ENCODE data around the gene FAM168B.
"Not testable (repeated sequence)": the region's sequence is repeated elsewhere in the genome, so short reads cannot be mapped to it uniquely, and the experiment has no call there.

Gene FAM168B

DNA sequence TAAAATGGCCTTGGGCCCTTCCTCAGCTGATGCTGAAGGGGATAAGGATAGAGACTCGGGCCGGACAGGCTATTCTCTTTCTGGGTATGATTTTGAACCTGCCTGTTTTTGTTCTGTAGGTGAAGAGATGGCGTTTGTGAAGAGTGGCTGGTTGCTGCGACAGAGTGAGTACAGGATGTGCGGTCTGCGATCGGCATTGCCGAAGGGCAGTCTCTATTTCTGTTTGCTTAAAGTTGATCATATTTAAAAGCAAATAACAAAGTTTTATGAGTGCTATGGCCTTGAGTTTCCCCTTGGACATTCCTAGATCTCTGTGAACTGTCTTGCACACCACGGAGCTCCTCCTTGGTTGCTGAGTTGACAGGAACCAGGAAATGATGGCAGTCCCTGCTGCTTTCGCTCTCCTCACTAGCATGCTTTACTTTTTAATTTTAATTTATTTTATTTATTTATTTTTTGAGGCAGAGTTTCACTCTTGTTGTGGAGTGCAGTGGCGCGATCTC, 27.6 kb upstream of the FAM168B start:
- ChIA-PET CTCF (no interaction called here), POLR2A (no interaction called here)
- DNase-seq (ENCODE audit: extremely low spot score), result no peak
- TF ChIP-seq, protein P1, sequence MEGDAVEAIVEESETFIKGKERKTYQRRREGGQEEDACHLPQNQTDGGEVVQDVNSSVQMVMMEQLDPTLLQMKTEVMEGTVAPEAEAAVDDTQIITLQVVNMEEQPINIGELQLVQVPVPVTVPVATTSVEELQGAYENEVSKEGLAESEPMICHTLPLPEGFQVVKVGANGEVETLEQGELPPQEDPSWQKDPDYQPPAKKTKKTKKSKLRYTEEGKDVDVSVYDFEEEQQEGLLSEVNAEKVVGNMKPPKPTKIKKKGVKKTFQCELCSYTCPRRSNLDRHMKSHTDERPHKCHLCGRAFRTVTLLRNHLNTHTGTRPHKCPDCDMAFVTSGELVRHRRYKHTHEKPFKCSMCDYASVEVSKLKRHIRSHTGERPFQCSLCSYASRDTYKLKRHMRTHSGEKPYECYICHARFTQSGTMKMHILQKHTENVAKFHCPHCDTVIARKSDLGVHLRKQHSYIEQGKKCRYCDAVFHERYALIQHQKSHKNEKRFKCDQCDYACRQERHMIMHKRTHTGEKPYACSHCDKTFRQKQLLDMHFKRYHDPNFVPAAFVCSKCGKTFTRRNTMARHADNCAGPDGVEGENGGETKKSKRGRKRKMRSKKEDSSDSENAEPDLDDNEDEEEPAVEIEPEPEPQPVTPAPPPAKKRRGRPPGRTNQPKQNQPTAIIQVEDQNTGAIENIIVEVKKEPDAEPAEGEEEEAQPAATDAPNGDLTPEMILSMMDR (IDR thresholded peaks at IDR 0.05; ENCODE audit: control extremely low read depth, extremely low read depth, low read depth, missing control alignments), result no peak

DNA sequence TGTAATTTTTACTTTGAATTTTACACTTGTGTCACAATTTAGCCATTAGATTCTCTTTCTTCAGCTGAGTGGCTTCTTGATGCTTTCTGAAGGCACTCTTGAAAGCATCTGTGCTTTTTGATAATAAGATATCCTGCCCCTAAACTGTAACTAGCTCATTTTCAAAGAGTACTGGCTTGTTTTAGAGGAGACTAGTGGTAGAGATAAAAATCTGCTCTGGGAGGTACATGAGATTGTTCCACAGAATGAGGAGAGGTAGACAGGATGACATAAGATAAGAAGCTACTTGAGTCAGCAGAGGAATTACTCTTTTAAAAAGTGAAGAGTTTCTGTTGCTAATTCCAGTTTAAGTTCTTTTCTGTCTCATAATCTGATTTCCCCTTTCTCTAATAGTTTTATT, 22.5 kb upstream of the FAM168B start:
- ChIA-PET POLR2A (no interaction called here), CTCF (interaction anchor here (0.6 kb wide), 1 partner anchor 9 kb away, joined by 3 read pairs; no protein-coding TSS in a partner anchor)
- TF ChIP-seq, protein P1 (IDR thresholded peaks at IDR 0.05; ENCODE audit: control extremely low read depth, extremely low read depth, low read depth, missing control alignments), result no peak
- DNase-seq (ENCODE audit: extremely low spot score), result no peak

- CTCF ChIA-PET; DNase-seq (ENCODE audit: extremely low spot score); POLR2A ChIA-PET: not testable (repeated sequence)
These were observed 21.7 kb upstream of the FAM168B start for GRCh38 chr2:131114950-131115349.

DNA sequence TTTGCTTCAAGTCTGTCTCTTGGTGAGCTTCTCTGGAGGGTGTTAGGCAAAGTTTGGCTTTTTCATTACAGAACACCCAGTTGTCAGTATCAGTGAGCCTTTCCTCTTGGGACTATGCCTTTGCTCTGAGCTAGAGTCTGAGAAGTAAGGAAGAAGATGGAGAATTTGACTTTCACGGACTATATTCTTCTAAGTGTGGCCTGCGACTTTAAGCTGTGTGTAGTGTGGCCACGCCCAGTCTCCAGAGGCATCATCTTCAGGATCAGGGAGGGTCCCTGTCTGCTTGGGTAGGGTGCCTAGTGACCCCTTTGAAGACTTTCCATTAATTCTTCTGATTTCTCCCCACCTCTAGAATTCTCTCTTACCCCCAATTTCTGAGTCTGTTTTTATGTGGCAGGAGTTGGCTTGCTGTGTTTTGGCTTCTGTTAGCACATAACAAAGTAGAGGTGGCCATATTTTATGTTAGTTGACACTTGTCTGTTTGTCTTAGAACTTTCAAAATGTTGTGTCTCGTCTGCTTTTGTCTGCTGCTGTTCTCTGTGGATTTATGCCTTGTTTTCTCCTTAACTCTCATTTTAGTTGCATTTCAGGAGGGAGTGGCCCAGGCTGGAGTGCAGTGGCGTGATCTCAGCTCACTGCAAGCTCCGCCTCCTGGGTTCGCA, 20.4 kb upstream of the FAM168B start:
- CTCF ChIA-PET, result no interaction called here
- DNase-seq (ENCODE audit: extremely low spot score), result no peak
- POLR2A ChIA-PET, result no interaction called here
- TF ChIP-seq, protein P1 (IDR thresholded peaks at IDR 0.05; ENCODE audit: control extremely low read depth, extremely low read depth, low read depth, missing control alignments), result no peak

DNA sequence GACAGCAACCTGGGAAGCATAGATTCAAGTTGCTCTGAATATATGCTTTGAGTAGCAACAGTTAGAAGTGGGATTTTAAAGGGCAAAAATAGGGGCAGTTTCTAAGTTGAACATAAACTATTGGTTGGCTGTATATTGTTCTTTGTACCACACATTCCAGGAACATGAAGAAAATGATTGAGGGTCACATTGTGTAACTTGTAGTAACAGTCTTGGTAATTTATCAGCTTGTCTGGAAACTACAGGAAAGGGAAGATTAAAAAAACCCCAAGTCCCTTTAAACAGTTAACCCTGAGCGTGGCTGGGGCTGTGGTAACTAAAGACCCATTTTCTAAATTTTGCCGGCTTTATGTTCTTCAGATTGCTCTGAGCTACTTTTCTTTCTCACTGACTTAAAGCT, 19.3 kb upstream of the FAM168B start:
- POLR2A ChIA-PET, result interaction anchor here (1.0 kb wide), 1 partner anchor 19 kb away, joined by 3 read pairs; no protein-coding TSS in a partner anchor
- CTCF ChIA-PET, result no interaction called here
- DNase-seq (ENCODE audit: extremely low spot score), result no peak
- TF ChIP-seq, protein P1 (IDR thresholded peaks at IDR 0.05; ENCODE audit: control extremely low read depth, extremely low read depth, low read depth, missing control alignments), result no peak

DNA sequence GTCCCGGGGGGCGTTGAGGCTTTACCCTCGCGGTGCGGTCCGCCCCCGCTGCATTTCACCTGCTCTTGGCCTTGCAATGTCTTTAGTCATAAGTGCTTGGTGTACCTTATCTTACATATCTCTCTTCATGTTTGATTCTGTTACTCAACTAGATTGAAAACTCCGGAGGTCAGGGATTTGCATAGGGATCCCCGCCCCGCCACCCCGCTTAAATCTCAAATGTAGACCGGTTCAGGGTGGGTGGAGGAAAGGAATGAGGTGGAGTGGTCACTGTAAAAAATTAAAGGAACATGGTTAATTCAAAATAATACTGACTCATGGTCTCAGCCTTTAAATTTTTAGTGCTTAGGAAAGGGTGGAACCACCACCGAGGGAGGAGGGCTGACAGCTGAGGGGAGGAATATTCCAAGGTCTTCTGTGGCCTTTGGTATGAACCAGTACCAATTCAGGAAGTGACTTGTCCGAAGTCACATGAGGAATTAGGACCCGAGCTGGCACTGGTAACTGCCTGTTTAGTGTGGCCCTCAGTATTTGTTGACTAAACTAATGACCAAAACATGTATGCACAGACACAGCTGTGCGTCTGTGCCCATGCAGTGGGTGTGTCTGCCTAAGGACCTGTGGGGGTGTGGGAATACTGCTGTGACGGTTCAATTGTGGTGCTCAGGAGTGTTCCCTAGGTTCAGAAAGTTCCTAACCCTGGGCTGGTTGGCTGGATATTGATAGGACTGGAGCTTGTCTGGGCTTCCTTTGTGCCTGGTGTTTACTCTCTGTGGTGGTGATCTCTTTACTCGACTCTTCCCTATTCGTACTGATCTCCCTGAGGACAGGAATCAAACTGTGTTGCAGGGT, 12.9 kb upstream of the FAM168B start:
- DNase-seq (ENCODE audit: extremely low spot score), result peak; percentile 57
- CTCF ChIA-PET, result interaction anchor here (0.8 to 3.1 kb wide), 5 partner anchors 9 to 309 kb away, joined by 3 to 12 read pairs (median 3); no protein-coding TSS in a partner anchor
- POLR2A ChIA-PET, result interaction anchor here (1.2 kb wide), 1 partner anchor 13 kb away, joined by 5 read pairs; the partner anchor contains the start of gene FAM168B
- TF ChIP-seq, protein P1 (IDR thresholded peaks at IDR 0.05; ENCODE audit: control extremely low read depth, extremely low read depth, low read depth, missing control alignments), result no peak

Measured in GM10248 (cell line).